HepG2 (cell line): ENCODE data around the gene CD248. TPM values are rescaled to one million over a fixed set of nuclear protein-coding genes. Genes with fewer than 3 reads are reported as not detected.

Experiments
- AKAP8 ChIP-seq: sonication (generic); formaldehyde crosslinking; IDR thresholded peaks from 2 replicates; pipeline ENCODE4 v1.5.1; 2020; ENCODE audit warnings: mild to moderate bottlenecking, missing genetic modification reagents
- ATF7 ChIP-seq, 2 experiments: fragments of 450-650 bp in 1 of 2; sonication (generic) in 1 of 2; formaldehyde crosslinking in 1 of 2; IDR thresholded peaks; 2 replicates each; pipeline versions ENCODE4 v1.4.0 to v1.6.1; 2016 to 2020; ENCODE audit warnings: antibody characterized with exemption in 1 of 2, mild to moderate bottlenecking in 1 of 2, missing genetic modification reagents in 1 of 2
- CEBPG ChIP-seq: IDR thresholded peaks from 2 replicates; pipeline ENCODE4 v1.6.1; 2016
- IRF1 ChIP-seq: sonication (generic); formaldehyde crosslinking; IDR thresholded peaks from 2 replicates; pipeline ENCODE4 v1.4.0; 2020; ENCODE audit warnings: low read depth, mild to moderate bottlenecking, missing genetic modification reagents
- LBX2 ChIP-seq: sonication (generic); formaldehyde crosslinking; IDR thresholded peaks from 2 replicates; pipeline ENCODE4 v1.5.0; 2020; ENCODE audit warnings: missing genetic modification reagents, mild to moderate bottlenecking, borderline replicate concordance
- MYC ChIP-seq: sonication (generic); formaldehyde crosslinking; IDR thresholded peaks from 2 replicates; pipeline ENCODE4 v1.9.0; 2021; ENCODE audit warnings: missing genetic modification reagents, borderline replicate concordance
- PCBP1 ChIP-seq: fragments of 200-400 bp; formaldehyde crosslinking; IDR thresholded peaks from 2 replicates; pipeline ENCODE4 v1.6.1; 2017; ENCODE audit warnings: mild to moderate bottlenecking, low read depth, low read length, borderline replicate concordance
- RBM22 ChIP-seq: fragments of 200-400 bp; formaldehyde crosslinking; optimal IDR thresholded peaks from 2 replicates; pipeline ENCODE3; 2017; ENCODE audit warnings: mild to moderate bottlenecking, low read length, moderate library complexity
- RFX1 ChIP-seq: fragments of 450-650 bp; IDR thresholded peaks from 2 replicates; pipeline ENCODE4 v1.6.1; 2017
- SKI ChIP-seq: fragments of 450-650 bp; IDR thresholded peaks from one replicate; pipeline ENCODE4 v1.6.1; 2018; ENCODE audit warnings: mild to moderate bottlenecking; ENCODE audit not compliant: partially characterized antibody
- SNRNP70 ChIP-seq: fragments of 200-400 bp; formaldehyde crosslinking; IDR thresholded peaks from 2 replicates; pipeline ENCODE4 v1.6.1; 2017; ENCODE audit warnings: mild to moderate bottlenecking, low read depth, low read length, moderate library complexity
- SP1 ChIP-seq, 2 experiments: fragments of 450-650 bp in 1 of 2; sonication (generic) in 1 of 2; formaldehyde crosslinking in 1 of 2; IDR thresholded peaks; 2 replicates each; pipeline versions ENCODE4 v1.4.0 to v1.6.1; 2016 to 2020; ENCODE audit warnings: missing genetic modification reagents in 1 of 2
- ZEB1 ChIP-seq: IDR thresholded peaks from 2 replicates; pipeline ENCODE4 v1.6.1; 2012; ENCODE audit warnings: mild to moderate bottlenecking, low read depth, inconsistent platforms; ENCODE audit not compliant: insufficient replicate concordance
- ZNF235 ChIP-seq: sonication (generic); formaldehyde crosslinking; IDR thresholded peaks from 2 replicates; pipeline ENCODE4 v1.8.1; 2023; ENCODE audit warnings: mild to moderate bottlenecking, missing genetic modification reagents, borderline replicate concordance
- ZNF577 ChIP-seq: sonication (generic); formaldehyde crosslinking; IDR thresholded peaks from 2 replicates; pipeline ENCODE4 v1.4.0; 2020; ENCODE audit warnings: mild to moderate bottlenecking, low read depth, missing genetic modification reagents, borderline replicate concordance
- ZNF580 ChIP-seq: IDR thresholded peaks from 2 replicates; pipeline ENCODE4 v1.6.1; 2016; ENCODE audit warnings: low read depth, borderline replicate concordance
- polyA plus RNA-seq, 8 experiments: library from polyadenylated mRNA; depleted of rRNA in 3 of 8; stranded (reverse) in 7 of 8; unstranded in 1 of 8; fragments of >200 nt; fragmentation: Illumina TruSeq in 4 of 8; extraction: Trizol in 4 of 8; gene quantifications; 2 replicates each; pipeline versions ENCODE4 v1.2.1 to v1.2.3, GENCODE V29; 2011 to 2016; ENCODE audit warnings: low read depth in 4 of 8, missing spikeins in 1 of 8, mixed read lengths in 1 of 8; ENCODE audit not compliant: insufficient read depth in 1 of 8
- total RNA-seq, 5 experiments: library from RNA; depleted of rRNA; stranded (reverse); fragments of >200 nt; fragmentation: Illumina TruSeq; extraction: Trizol; gene quantifications; 2 replicates each; pipeline ENCODE4 v1.2.3, GENCODE V29; 2016; ENCODE audit warnings: low read depth in 1 of 5
- TF ChIP-seq, protein P1 (sequence below): sonication (generic); formaldehyde crosslinking; IDR thresholded peaks from 2 replicates; pipeline ENCODE4 v1.4.0; 2020; ENCODE audit warnings: missing genetic modification reagents
- TF ChIP-seq, protein P2 (sequence below): sonication (generic); IDR thresholded peaks from 2 replicates; pipeline ENCODE4 v1.6.1; 2016; ENCODE audit warnings: low read depth, borderline replicate concordance
- TF ChIP-seq, protein P3 (sequence below): sonication (generic); formaldehyde crosslinking; IDR thresholded peaks from 2 replicates; pipeline ENCODE4 v1.4.0; 2020; ENCODE audit warnings: low read depth, mild to moderate bottlenecking, missing genetic modification reagents

Gene CD248
- total and polyA plus RNA-seq, 2 of the 13 experiments (the other 11 are each of a cell fraction or from before 2014, with no cell fraction given), result 0.25 to 0.35 TPM

GRCh38 chr11:66288671-66289547, 27.9 kb downstream of the CD248 start, which contains the start of gene YIF1A (continued):
- TF ChIP-seq, protein P1, sequence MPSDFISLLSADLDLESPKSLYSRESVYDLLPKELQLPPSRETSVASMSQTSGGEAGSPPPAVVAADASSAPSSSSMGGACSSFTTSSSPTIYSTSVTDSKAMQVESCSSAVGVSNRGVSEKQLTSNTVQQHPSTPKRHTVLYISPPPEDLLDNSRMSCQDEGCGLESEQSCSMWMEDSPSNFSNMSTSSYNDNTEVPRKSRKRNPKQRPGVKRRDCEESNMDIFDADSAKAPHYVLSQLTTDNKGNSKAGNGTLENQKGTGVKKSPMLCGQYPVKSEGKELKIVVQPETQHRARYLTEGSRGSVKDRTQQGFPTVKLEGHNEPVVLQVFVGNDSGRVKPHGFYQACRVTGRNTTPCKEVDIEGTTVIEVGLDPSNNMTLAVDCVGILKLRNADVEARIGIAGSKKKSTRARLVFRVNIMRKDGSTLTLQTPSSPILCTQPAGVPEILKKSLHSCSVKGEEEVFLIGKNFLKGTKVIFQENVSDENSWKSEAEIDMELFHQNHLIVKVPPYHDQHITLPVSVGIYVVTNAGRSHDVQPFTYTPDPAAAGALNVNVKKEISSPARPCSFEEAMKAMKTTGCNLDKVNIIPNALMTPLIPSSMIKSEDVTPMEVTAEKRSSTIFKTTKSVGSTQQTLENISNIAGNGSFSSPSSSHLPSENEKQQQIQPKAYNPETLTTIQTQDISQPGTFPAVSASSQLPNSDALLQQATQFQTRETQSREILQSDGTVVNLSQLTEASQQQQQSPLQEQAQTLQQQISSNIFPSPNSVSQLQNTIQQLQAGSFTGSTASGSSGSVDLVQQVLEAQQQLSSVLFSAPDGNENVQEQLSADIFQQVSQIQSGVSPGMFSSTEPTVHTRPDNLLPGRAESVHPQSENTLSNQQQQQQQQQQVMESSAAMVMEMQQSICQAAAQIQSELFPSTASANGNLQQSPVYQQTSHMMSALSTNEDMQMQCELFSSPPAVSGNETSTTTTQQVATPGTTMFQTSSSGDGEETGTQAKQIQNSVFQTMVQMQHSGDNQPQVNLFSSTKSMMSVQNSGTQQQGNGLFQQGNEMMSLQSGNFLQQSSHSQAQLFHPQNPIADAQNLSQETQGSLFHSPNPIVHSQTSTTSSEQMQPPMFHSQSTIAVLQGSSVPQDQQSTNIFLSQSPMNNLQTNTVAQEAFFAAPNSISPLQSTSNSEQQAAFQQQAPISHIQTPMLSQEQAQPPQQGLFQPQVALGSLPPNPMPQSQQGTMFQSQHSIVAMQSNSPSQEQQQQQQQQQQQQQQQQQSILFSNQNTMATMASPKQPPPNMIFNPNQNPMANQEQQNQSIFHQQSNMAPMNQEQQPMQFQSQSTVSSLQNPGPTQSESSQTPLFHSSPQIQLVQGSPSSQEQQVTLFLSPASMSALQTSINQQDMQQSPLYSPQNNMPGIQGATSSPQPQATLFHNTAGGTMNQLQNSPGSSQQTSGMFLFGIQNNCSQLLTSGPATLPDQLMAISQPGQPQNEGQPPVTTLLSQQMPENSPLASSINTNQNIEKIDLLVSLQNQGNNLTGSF, result no peak
- TF ChIP-seq PCBP1 (peak; percentile 78; the same call in 1 of the 2 replicates), SNRNP70 (no peak), LBX2 (CRISPR knock-in tag) (peak; percentile 71), IRF1 (CRISPR knock-in tag) (no peak), ZNF577 (CRISPR knock-in tag) (no peak), RBM22 (no peak), ATF7 (IDR thresholded peaks at IDR 0.05) (peak; percentile 88), ATF7 (CRISPR knock-in tag; IDR thresholded peaks at IDR 0.05) (peak; percentile 99), RFX1 (no peak), MYC (CRISPR knock-in tag) (peak; percentile 93), SKI (peak; percentile 21), AKAP8 (CRISPR knock-in tag) (no peak), ZEB1 (no peak), SP1 (IDR thresholded peaks at IDR 0.05) (no peak), SP1 (CRISPR knock-in tag; IDR thresholded peaks at IDR 0.05) (peak; percentile 79), ZNF580 (no peak; the same call in 1 of the 2 replicates), CEBPG (CRISPR knock-in tag) (0 out of 2 replicates have a peak, but pooled peaks have one; percentile 35), ZNF235 (no peak)
- TF ChIP-seq, protein P2, sequence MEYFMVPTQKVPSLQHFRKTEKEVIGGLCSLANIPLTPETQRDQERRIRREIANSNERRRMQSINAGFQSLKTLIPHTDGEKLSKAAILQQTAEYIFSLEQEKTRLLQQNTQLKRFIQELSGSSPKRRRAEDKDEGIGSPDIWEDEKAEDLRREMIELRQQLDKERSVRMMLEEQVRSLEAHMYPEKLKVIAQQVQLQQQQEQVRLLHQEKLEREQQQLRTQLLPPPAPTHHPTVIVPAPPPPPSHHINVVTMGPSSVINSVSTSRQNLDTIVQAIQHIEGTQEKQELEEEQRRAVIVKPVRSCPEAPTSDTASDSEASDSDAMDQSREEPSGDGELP, result peak; percentile 16; the same call in 1 of the 2 replicates
- TF ChIP-seq, protein P3, sequence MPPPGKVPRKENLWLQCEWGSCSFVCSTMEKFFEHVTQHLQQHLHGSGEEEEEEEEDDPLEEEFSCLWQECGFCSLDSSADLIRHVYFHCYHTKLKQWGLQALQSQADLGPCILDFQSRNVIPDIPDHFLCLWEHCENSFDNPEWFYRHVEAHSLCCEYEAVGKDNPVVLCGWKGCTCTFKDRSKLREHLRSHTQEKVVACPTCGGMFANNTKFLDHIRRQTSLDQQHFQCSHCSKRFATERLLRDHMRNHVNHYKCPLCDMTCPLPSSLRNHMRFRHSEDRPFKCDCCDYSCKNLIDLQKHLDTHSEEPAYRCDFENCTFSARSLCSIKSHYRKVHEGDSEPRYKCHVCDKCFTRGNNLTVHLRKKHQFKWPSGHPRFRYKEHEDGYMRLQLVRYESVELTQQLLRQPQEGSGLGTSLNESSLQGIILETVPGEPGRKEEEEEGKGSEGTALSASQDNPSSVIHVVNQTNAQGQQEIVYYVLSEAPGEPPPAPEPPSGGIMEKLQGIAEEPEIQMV, result no peak
